BJ (cell line): Measurements from ENCODE around the gene FAM20A. TPM values are rescaled to one million over a fixed set of nuclear protein-coding genes. Genes with fewer than 3 reads are reported as not detected.

ENCODE experiments used
- CTCF ChIA-PET: fragments of 350-600 bp; formaldehyde crosslinking; extraction: SDS; loops from one replicate; lab custom pipeline; 2021; ENCODE audit warnings: antibody characterized with exemption, inconsistent platforms; lab: Yijun Ruan, JAX
- POLR2A ChIA-PET: fragments of 300-600 bp; sonication (Branson Sonifier 250); formaldehyde crosslinking; extraction: SDS; loops from one replicate; lab custom pipeline; 2021; ENCODE audit warnings: antibody characterized with exemption; lab: Charles Lee
- DNase-seq: peaks from one replicate; pipeline ENCODE4 v3.0.0-alpha.2; 2011; ENCODE audit warnings: low read depth
- H3K27me3 ChIP-seq: 2 replicates; pipeline ENCODE4 v1.6.0; 2011; ENCODE audit warnings: low read length; ENCODE audit not compliant: control insufficient read depth, insufficient read depth
- H3K36me3 ChIP-seq: 2 replicates; pipeline ENCODE4 v1.5.1; 2011; ENCODE audit warnings: low read length; ENCODE audit not compliant: control insufficient read depth, insufficient read depth
- H3K4me3 ChIP-seq: 2 replicates; pipeline ENCODE4 v1.5.1; 2011; ENCODE audit warnings: low read depth, mild to moderate bottlenecking, control low read depth, low read length
- CTCF ChIP-seq: IDR thresholded peaks from 2 replicates; pipeline ENCODE4 v1.5.1; 2011; ENCODE audit warnings: low read depth, mild to moderate bottlenecking, control low read depth, inconsistent platforms, low read length, moderate library complexity; ENCODE audit not compliant: insufficient read depth
- polyA plus RNA-seq: library from polyadenylated mRNA; depleted of rRNA; stranded (reverse); fragments of >200 nt; gene quantifications from 2 replicates; pipeline ENCODE4 v1.2.3, GENCODE V29; 2011

FAM20A gene
- polyA plus RNA-seq, 1 experiment = 24.1 TPM

DNA sequence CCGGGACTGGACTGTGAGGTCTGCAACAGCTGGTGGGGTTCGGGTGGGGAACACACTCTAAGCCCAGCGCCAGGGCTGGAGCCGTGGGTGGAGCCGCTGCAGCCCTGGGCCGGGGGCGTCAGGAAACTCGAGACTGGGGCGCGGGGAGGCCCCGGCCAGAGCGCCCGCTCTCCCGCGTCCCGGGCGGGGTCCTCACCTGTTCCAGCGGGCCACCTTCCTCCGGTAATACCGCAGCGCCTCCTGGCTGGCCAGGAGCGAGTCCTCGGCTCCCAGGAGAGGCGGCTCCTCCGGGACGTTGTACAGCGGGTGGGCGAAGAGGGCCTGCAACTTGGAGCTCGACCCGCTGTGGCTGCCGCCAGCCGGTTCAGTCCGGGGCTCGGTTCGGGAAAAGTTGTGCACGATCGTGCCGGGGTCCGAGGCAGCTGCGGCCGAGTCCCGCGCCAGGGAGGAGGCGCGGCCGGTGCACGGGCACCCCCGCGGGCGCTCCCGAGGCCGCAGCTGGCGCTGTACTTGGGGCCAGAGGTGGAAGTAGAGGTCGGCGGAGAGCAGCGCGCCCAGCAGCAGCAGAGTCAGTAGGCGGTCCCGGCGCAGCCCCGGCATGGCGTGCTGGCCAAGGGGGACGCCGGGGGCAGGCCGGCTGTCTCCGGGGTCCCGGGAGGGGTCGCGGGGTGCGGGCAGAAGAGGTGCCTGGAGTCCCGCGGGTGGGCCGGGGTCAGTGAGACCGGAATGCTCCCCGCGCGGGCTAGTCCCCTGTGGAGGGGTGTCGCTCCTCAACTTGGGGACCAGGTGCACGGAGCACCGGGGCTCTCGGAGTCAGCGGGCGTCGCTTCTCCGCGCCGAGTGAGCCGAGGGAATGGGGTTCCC is 868 bp downstream of the FAM20A start:
- POLR2A ChIA-PET = interaction anchor here (0.6 kb wide), 1 partner anchor 120 kb away, joined by 9 read pairs; no protein-coding TSS in a partner anchor

DNA sequence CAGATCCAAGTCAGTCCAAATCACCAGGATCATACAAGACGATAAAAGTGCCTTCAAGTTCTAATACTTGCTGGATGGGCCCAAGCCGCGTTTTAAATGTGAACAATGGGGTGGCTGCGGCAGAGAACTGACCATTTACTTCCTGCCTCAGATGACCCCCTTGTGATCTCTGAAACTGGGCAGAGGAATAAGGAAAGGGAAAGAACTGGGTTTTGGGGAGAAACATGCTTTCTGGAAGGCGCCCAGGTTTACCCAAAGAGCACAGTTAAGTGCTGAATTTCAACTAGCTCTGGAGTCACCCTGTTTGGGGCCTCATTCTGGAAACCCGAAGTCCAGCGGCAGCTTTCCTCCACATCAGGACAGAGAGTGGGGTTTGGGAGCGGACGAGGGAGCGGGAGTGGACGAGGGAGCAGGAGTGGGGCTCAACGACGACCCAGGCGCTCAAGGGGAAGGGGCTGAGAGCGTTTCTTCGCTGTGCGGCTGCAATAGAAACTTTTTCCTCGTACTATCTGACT is 1.6 kb downstream of the FAM20A start:
- H3K36me3 ChIP-seq = no peaks in the 10 kb centered on the region
- peak overlapping the region; percentile 58 for H3K4me3 ChIP-seq
- DNase-seq = no peak
- POLR2A ChIA-PET = no interaction called here
- no peaks in the 10 kb centered on the region for H3K27me3 ChIP-seq
- CTCF ChIA-PET = interaction anchor here (0.7 to 3.8 kb wide), 7 partner anchors 12 to 107 kb away, joined by 3 to 18 read pairs (median 3); no protein-coding TSS in a partner anchor
- TF ChIP-seq CTCF = no peak

More for the DNA sequence above, 868 bp downstream of the FAM20A start:
- TF ChIP-seq CTCF = peak; percentile 40
- no peak for DNase-seq
- CTCF ChIA-PET = interaction anchor here (1.0 to 3.8 kb wide), 8 partner anchors 8 to 106 kb away, joined by 3 to 18 read pairs (median 3); no protein-coding TSS in a partner anchor
- no peaks in the 10 kb centered on the region for H3K36me3 ChIP-seq
- H3K27me3 ChIP-seq = no peaks in the 10 kb centered on the region
- peak overlapping the region; percentile 58 for H3K4me3 ChIP-seq

DNA sequence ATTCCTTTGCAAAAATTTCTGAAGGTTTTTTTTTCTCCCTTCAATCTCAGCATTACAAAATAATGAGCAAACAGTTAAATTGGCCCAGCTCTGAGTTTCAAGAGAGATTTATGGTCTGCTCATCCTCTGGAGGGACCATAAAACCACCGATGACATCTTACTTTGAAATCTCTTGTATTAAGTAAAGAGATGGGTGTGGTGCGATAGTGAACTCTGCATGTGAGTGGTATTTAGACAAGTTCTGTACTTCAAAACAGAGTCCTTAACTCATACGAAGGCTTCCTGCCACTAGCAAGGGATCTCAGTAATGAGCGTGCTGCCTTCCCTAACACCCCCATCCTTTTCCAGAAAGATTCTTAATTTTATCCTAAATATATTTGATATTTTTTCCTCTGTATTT is 2.1 kb downstream of the FAM20A start:
- no peak for TF ChIP-seq CTCF
- POLR2A ChIA-PET = interaction anchor here (0.7 kb wide), 1 partner anchor 36 kb away, joined by 4 read pairs; no protein-coding TSS in a partner anchor
- CTCF ChIA-PET = interaction anchor here (0.7 to 3.8 kb wide), 3 partner anchors 15 to 65 kb away, joined by 3 to 18 read pairs (median 5); no protein-coding TSS in a partner anchor
- Histone ChIP-seq H3K4me3 (peak overlapping the region; percentile 58), H3K27me3 (no peaks in the 10 kb centered on the region), H3K36me3 (no peaks in the 10 kb centered on the region)
- peak; percentile 81 for DNase-seq

DNA sequence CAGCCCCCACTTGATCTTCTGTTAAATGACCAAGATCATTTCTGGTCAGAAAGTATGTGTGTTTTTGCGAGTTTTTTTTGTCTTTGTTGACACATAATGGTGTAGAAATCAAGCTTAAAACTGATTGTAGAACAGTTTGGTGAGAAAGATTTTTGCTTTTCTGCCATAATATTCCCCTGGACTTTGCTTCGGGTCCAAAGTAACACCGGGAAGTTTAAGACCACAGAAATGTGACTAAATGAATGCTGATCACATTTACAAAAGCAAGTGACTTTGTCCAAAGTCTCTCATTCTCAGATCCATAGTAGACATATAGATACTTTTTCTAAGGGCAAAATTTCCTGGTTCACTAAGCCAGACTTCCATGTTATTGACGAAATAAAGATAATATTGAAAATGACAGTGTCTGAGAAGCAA is 2.6 kb downstream of the FAM20A start:
- Histone ChIP-seq H3K27me3 (no peaks in the 10 kb centered on the region), H3K4me3 (peak overlapping the region; percentile 3), H3K36me3 (no peaks in the 10 kb centered on the region)
- ChIA-PET POLR2A (interaction anchor here (0.7 kb wide), 1 partner anchor 35 kb away, joined by 4 read pairs; no protein-coding TSS in a partner anchor), CTCF (interaction anchor here (1.6 kb wide), 1 partner anchor 65 kb away, joined by 5 read pairs; no protein-coding TSS in a partner anchor)
- no peak for DNase-seq
- no peak for TF ChIP-seq CTCF

DNA sequence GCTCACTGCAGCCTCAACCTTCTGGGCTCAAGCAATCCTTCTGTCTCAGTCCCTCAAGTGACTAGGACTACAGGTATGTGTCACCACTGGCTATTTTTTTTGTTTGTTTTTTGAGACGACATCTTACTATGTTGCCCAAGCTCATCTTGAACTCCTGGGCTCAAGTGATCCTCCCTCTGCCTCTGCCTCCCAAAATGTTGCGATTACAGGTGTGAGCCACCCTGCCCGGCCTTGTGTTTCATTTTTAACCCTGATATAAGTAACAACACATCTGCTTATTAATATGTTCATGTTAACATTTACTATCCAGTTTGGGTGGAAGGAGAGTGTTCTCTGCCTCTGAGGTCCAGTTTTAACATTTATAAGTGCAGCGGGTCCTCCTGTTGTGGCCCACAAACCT is 3.1 kb downstream of the FAM20A start:
- no peaks in the 10 kb centered on the region for H3K27me3 ChIP-seq
- DNase-seq = no peak
- ChIA-PET POLR2A (interaction anchor here (0.7 kb wide), 1 partner anchor 35 kb away, joined by 4 read pairs; no protein-coding TSS in a partner anchor), CTCF (interaction anchor here (1.6 kb wide), 1 partner anchor 64 kb away, joined by 5 read pairs; no protein-coding TSS in a partner anchor)
- no peaks in the 10 kb centered on the region for H3K36me3 ChIP-seq
- no peak for TF ChIP-seq CTCF
- peak overlapping the region; percentile 3 for H3K4me3 ChIP-seq
